ENCODE results near the gene ZNF669.

- TF ChIP-seq CTCF (optimal IDR thresholded peaks at IDR 0.05 in 1 of 3, IDR thresholded peaks at IDR 0.05 in 1 of 3, conservative IDR thresholded peaks at IDR 0.05 in 1 of 3; ENCODE audit: extremely low read depth in 1 of 3, insufficient read depth in 2 of 3, low read length in 3 of 3) = no peak
- no peak for TF ChIP-seq EZH2 (IDR thresholded peaks at IDR 0.05; ENCODE audit: low read length)
Observed at GRCh38 chr1:247077213-247077612, 26.9 kb downstream of the ZNF669 start.
